Testis (tissue), 3 donors: ENCODE results near the gene SPSB3. TPM values are rescaled to one million over a fixed set of nuclear protein-coding genes. Genes with fewer than 3 reads are reported as not detected.

Experiments used
- DNase-seq: peaks from one replicate; pipeline ENCODE4 v3.0.0-alpha.2; 2019
- H3K27ac ChIP-seq, 2 donors: fragments of 200-600 bp; sonication (generic); one replicate each; pipeline ENCODE4 v1.5.1; 2019
- H3K27me3 ChIP-seq: fragments of 200-600 bp; sonication (generic); one replicate; pipeline ENCODE4 v1.5.1; 2019
- H3K36me3 ChIP-seq: fragments of 200-600 bp; sonication (generic); one replicate; pipeline ENCODE4 v1.5.1; 2017; ENCODE audit warnings: low read depth; ENCODE audit errors: missing control alignments
- H3K4me1 ChIP-seq: fragments of 200-600 bp; sonication (generic); one replicate; pipeline ENCODE4 v1.5.1; 2019
- H3K4me3 ChIP-seq, 2 donors: fragments of 200-600 bp; sonication (generic); one replicate each; pipeline ENCODE4 v1.5.1; 2017 to 2019
- H3K9me3 ChIP-seq: fragments of 200-600 bp; sonication (generic); one replicate; pipeline ENCODE4 v1.5.1; 2017
- CTCF ChIP-seq, 3 experiments: fragments of 450-650 bp in 2 of 3; fragments of 200-600 bp in 1 of 3; sonication (generic) in 1 of 3; IDR thresholded peaks; one replicate each; pipeline ENCODE4 v1.5.1; 2016 to 2019; ENCODE audit warnings: antibody characterized with exemption in 3 of 3, mild to moderate bottlenecking in 2 of 3, moderate library complexity in 1 of 3
- POLR2A ChIP-seq: fragments of 450-650 bp; IDR thresholded peaks from one replicate; pipeline ENCODE4 v1.6.1; 2017; ENCODE audit warnings: antibody characterized with exemption, mild to moderate bottlenecking, moderate library complexity
- WGBS, 2 donors: methylation state at CpG; one replicate each; pipeline ENCODE4 v1.1.5; 2018; 5-methylcytosine and 5-hydroxymethylcytosine counted together
- intact Hi-C: fragments of 100-400 bp; cut with DNase I; formaldehyde crosslinking; loops from one replicate; pipeline ENCODE4 v1.15.1; 2023; ENCODE audit warnings: low total_unique reads
- polyA plus RNA-seq: library from polyadenylated mRNA; stranded (reverse); fragments of 350-450 nt; fragmentation: Illumina TruSeq; extraction: RNeasy Lipid Tissue Mini Kit (QIAGEN cat#74804); gene quantifications from one replicate; pipeline ENCODE4 v1.2.3, GENCODE V29; 2014; ENCODE audit warnings: low read depth, low replicate concordance; ENCODE audit not compliant: insufficient read depth
- total RNA-seq, 2 donors: library from RNA; depleted of rRNA; stranded (reverse); fragments of >200 nt; gene quantifications; one replicate each; pipeline ENCODE4 v1.2.3, GENCODE V29; 2016

Gene SPSB3
- total and polyA plus RNA-seq, 3 donors from 2014 or later = 43.8 to 114 (median 111) TPM

- no peak overlapping the region for H3K4me3 ChIP-seq
- H3K4me1 ChIP-seq = peaks cover 17% of the 10 kb centered on the region
- 82 to 92% methylated on average over 5 to 28 of the region's 28 CpGs for WGBS, 2 donors
- H3K27me3 ChIP-seq = no peaks in the 10 kb centered on the region
- no peak for TF ChIP-seq POLR2A
- no peak for TF ChIP-seq CTCF (IDR thresholded peaks at IDR 0.05)
- no peaks in the 10 kb centered on the region for H3K36me3 ChIP-seq
- DNase-seq = no peak
- no peak overlapping the region for H3K27ac ChIP-seq
- intact Hi-C loops = no loop called here
- no peaks in the 10 kb centered on the region for H3K9me3 ChIP-seq
These were observed 6.3 kb downstream of the SPSB3 start for GRCh38 chr16:1775846-1776671.

GRCh38 chr16:1775006-1775845 is 7.1 kb downstream of the SPSB3 start:
- Histone ChIP-seq H3K4me3 (no peak overlapping the region), H3K27ac (no peak overlapping the region), H3K9me3 (no peaks in the 10 kb centered on the region), H3K36me3 (no peaks in the 10 kb centered on the region), H3K27me3 (no peaks in the 10 kb centered on the region), H3K4me1 (peaks cover 21% of the 10 kb centered on the region)
- TF ChIP-seq POLR2A = no peak
- DNase-seq = no peak
- WGBS, 2 donors = 92 to 94% methylated on average over 16 to 30 of the region's 30 CpGs
- intact Hi-C loops = no loop called here

GRCh38 chr16:1774448-1774780 is 8.0 kb downstream of the SPSB3 start:
- Histone ChIP-seq H3K36me3 (no peaks in the 10 kb centered on the region), H3K9me3 (no peaks in the 10 kb centered on the region), H3K27me3 (no peaks in the 10 kb centered on the region), H3K4me1 (peaks cover 27% of the 10 kb centered on the region), H3K4me3 (no peak overlapping the region), H3K27ac (peak overlapping the region in 1 of 2 donors; percentile 87)
- intact Hi-C loops = no loop called here
- TF ChIP-seq POLR2A (no peak), CTCF (IDR thresholded peaks at IDR 0.05) (no peak)
- WGBS, 2 donors = 75 to 82% methylated on average over 7 of the region's 7 CpGs
- DNase-seq = no peak

- peaks cover 27% of the 10 kb centered on the region for H3K4me1 ChIP-seq
- intact Hi-C loops = no loop called here
- H3K36me3 ChIP-seq = no peaks in the 10 kb centered on the region
- peak overlapping the region; percentile 73 to 87 for H3K27ac ChIP-seq
- TF ChIP-seq CTCF (IDR thresholded peaks at IDR 0.05) = no peak
- no peak for TF ChIP-seq POLR2A
- no peaks in the 10 kb centered on the region for H3K27me3 ChIP-seq
- 13 to 15% methylated on average over 6 to 37 of the region's 45 CpGs for WGBS, 2 donors
- peak overlapping the region; percentile 86 for H3K4me3 ChIP-seq
- no peak for DNase-seq
- no peaks in the 10 kb centered on the region for H3K9me3 ChIP-seq
These were observed 8.5 kb downstream of the SPSB3 start for GRCh38 chr16:1773703-1774447.
